Coronary artery (tissue), 2 donors: ENCODE data around the gene TMEM269.

ENCODE experiments used
- DNase-seq: peaks from one replicate; pipeline ENCODE4 v3.0.0-alpha.2; 2017; ENCODE audit warnings: low spot score
- H3K27ac ChIP-seq, 2 donors: fragments of 200-600 bp; sonication (generic); one replicate each; pipeline ENCODE4 v1.5.1; 2016 to 2019
- H3K4me3 ChIP-seq: fragments of 200-600 bp; sonication (generic); 2 replicates; pipeline ENCODE4 v1.5.1; 2016; ENCODE audit warnings: mild to moderate bottlenecking, moderate library complexity
- CTCF ChIP-seq: fragments of 200-600 bp; sonication (generic); IDR thresholded peaks from one replicate; pipeline ENCODE4 v1.5.1; 2019; ENCODE audit warnings: antibody characterized with exemption

TMEM269 gene

GRCh38 chr1:42766741-42767509, 17.9 kb upstream of the TMEM269 start, which contains the start of the genes C1orf50 and P3H1:
Gene C1orf50 (plus strand): TSS chr1:42767249. CDS start chr1:42767312, 63 bp downstream.
Gene P3H1 (minus strand): TSS chr1:42767028. CDS start chr1:42766971, 57 bp downstream.
- Histone ChIP-seq H3K27ac (peak within 1 kb of the TSS; percentile 77 to 98), H3K4me3 (peak within 1 kb of the TSS; percentile 92)
- DNase-seq, result peak; percentile 100
- no peak for TF ChIP-seq CTCF

- no peak for TF ChIP-seq CTCF
- peak overlapping the region; percentile 92 for H3K4me3 ChIP-seq
- peak overlapping the region; percentile 68 to 98 for H3K27ac ChIP-seq
- no peak for DNase-seq
These were observed 17.2 kb upstream of the TMEM269 start for GRCh38 chr1:42767510-42768000.

- TF ChIP-seq CTCF, result no peak
- H3K27ac ChIP-seq, result no peak overlapping the region
- DNase-seq, result no peak
- peak overlapping the region; percentile 92 for H3K4me3 ChIP-seq
These were observed 16.6 kb upstream of the TMEM269 start for GRCh38 chr1:42768172-42768571.

GRCh38 chr1:42769811-42770210, 15.0 kb upstream of the TMEM269 start:
- Histone ChIP-seq H3K4me3 (no peak overlapping the region), H3K27ac (no peak overlapping the region)
- no peak for TF ChIP-seq CTCF
- DNase-seq, result no peak

GRCh38 chr1:42773420-42773819, 11.4 kb upstream of the TMEM269 start:
- no peak for TF ChIP-seq CTCF
- no peak overlapping the region for H3K27ac ChIP-seq
- no peak for DNase-seq
- no peak overlapping the region for H3K4me3 ChIP-seq

GRCh38 chr1:42774928-42775526, 9.8 kb upstream of the TMEM269 start:
- no peak for TF ChIP-seq CTCF

More at GRCh38 chr1:42774928-42775526, 9.8 kb upstream of the TMEM269 start:
- DNase-seq, result no peak
- Histone ChIP-seq H3K27ac (no peak overlapping the region), H3K4me3 (no peak overlapping the region)
